Bronchial epithelial cell (primary cell): ENCODE results near the gene LAMA3. TPM values are rescaled to one million over a fixed set of nuclear protein-coding genes. Genes with fewer than 3 reads are reported as not detected.
A peak's percentile ranks its signal among the peaks of the same experiment; 100 is the strongest.

Source experiments
- DNase-seq: peaks from one replicate; pipeline ENCODE4 v3.0.0-alpha.2; 2010; ENCODE audit warnings: low read depth
- FAIRE-seq: peaks from 2 replicates; lab custom pipeline; 2011; peaks lifted over from hg19 to GRCh38; lab: Jason Lieb, UNC
- H3K27me3 ChIP-seq: 2 replicates; pipeline ENCODE4 v1.5.1; 2011; ENCODE audit warnings: low read length; ENCODE audit not compliant: control insufficient read depth, insufficient read depth
- H3K36me3 ChIP-seq: 2 replicates; pipeline ENCODE4 v1.5.1; 2011; ENCODE audit warnings: low read length; ENCODE audit not compliant: control insufficient read depth, insufficient read depth
- H3K4me3 ChIP-seq: 2 replicates; pipeline ENCODE4 v1.5.1; 2011; ENCODE audit warnings: mild to moderate bottlenecking, low read depth, low read length, control low read depth
- total RNA-seq: library from RNA; depleted of rRNA; stranded (reverse); fragments of >200 nt; gene quantifications from 2 replicates; pipeline ENCODE4 v1.2.1, GENCODE V29; 2014
- TF ChIP-seq, protein P1 (sequence below): IDR thresholded peaks from 2 replicates; pipeline ENCODE4 v1.5.1; 2011; ENCODE audit warnings: mild to moderate bottlenecking, moderate library complexity, low read length, control low read depth, inconsistent platforms; ENCODE audit not compliant: insufficient read depth, severe bottlenecking

LAMA3 gene
- total RNA-seq, 1 donor from 2014 or later: 531 TPM

DNA sequence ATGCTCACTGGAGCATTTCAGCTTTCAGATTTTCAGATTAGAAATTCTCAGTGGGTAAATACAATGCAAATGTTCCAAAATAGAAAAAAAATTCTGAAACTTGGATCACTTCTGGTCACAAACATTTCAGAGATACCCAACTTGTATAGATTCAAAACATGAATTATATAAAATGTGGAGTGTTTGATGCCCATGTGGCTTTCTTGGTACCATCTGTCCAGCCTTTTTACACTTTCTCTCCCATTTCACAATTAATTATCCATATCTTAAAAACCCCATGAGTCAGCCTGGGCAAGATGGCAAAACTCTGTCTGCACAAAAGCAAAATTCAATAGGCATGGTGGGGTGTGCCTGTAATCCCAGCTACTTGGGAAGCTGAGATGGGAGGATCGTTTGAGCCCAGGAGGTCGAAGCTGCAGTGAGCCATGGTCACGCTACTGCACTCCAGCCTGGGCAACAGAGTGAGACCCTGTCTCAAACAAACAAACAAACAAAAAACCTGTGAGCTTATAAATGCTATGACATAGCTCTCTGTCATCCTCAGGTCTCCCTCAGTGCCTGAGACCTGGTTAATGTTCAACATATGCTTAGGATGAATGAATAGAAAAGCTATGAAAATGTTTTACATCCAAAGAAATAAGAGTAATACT is 179.0 kb downstream of the LAMA3 start:
- Histone ChIP-seq H3K27me3 (no peaks in the 10 kb centered on the region), H3K4me3 (no peak overlapping the region), H3K36me3 (no peaks in the 10 kb centered on the region)
- TF ChIP-seq, protein P1, sequence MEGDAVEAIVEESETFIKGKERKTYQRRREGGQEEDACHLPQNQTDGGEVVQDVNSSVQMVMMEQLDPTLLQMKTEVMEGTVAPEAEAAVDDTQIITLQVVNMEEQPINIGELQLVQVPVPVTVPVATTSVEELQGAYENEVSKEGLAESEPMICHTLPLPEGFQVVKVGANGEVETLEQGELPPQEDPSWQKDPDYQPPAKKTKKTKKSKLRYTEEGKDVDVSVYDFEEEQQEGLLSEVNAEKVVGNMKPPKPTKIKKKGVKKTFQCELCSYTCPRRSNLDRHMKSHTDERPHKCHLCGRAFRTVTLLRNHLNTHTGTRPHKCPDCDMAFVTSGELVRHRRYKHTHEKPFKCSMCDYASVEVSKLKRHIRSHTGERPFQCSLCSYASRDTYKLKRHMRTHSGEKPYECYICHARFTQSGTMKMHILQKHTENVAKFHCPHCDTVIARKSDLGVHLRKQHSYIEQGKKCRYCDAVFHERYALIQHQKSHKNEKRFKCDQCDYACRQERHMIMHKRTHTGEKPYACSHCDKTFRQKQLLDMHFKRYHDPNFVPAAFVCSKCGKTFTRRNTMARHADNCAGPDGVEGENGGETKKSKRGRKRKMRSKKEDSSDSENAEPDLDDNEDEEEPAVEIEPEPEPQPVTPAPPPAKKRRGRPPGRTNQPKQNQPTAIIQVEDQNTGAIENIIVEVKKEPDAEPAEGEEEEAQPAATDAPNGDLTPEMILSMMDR: no peak
- DNase-seq (no peak), FAIRE-seq (no peak)

DNA sequence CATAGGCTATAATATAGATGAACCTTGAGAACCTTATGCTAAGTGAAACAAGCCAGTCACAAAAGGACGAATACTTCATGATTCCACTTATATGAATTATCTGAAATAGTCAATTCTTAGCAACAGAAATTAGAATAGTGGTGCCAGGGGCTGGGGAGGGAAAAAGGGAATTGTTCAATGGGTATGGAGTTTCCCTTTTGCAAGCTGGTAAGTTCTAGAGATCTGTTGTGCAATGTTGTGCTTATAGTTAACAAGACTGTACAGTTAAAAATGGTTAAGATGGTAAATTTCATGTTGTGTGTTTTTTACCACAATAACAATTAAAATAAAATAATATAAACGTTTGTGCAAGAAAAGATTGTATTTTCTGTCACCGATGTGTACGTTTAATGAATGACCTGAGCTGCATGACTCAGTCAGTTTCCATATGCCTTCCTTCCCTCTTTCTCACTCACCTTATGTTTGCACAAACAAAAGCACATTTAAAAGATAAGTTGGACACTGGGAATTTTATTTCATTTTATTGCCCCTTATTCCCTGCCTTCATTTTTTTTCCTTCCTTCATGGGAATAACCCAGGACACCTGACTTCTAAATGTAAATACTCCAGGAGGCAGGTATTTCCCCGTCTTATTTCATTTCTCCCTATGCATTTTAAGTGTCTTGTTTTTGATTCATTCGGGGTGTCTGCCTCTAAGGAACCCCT is 181.6 kb downstream of the LAMA3 start:
- Histone ChIP-seq H3K36me3 (no peaks in the 10 kb centered on the region), H3K27me3 (no peaks in the 10 kb centered on the region), H3K4me3 (no peak overlapping the region)
- peak; percentile 80 for DNase-seq
- TF ChIP-seq, protein P1: no peak
- no peak for FAIRE-seq

DNA sequence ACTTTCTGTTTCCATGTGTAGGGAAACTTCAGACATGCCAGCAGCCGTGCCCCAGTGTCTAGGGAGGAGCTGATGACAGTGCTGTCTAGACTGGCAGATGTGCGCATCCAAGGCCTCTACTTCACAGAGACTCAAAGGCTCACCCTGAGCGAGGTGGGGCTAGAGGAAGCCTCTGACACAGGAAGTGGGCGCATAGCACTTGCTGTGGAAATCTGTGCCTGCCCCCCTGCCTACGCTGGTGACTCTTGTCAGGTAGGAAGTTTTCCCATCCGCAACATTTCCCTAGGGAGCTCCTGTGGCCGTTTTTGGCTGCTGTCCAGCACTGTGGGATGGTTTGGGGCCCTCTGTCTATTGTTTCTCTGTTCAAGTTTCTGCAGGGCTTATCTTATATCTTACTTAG is 182.2 kb downstream of the LAMA3 start:
- FAIRE-seq: peak; percentile 23
- H3K36me3 ChIP-seq: no peaks in the 10 kb centered on the region
- H3K4me3 ChIP-seq: no peak overlapping the region
- TF ChIP-seq, protein P1: no peak
- no peaks in the 10 kb centered on the region for H3K27me3 ChIP-seq
- DNase-seq: peak; percentile 91

DNA sequence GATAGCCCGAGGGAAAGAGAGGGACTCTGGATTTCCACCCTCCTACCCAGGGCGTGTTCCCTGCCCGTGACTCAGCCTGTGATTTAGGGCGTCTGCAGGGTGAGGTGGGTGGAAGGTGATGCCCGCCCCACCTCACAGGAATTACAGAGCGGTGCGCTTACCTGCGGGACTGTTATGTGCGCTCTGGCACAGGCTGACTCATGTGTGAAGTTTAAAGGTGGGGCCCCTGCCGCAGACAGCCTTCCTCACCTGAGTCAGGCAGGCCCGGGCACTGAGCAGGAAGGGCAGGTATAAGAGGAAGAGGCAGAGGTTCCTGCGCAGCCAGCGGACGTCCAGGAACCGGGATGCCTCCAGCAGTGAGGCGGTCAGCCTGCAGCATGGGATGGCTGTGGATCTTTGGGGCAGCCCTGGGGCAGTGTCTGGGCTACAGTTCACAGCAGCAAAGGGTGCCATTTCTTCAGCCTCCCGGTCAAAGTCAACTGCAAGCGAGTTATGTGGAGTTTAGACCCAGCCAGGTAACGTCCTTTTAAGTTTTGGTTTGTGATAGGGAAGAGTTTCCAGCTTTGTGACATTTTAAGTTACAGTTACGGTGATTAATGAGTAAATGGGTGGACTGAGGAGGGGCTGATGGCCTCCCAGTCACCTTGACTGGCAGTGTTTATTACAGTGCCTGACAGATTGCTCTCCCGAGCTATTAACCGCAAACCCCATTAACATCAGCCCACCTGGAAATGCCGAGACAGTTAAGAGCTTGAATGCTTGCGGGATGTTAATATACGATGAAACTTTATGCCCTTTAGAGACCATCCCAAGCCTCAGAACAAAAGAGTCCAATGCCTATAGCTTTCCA is 183.7 kb downstream of the LAMA3 start:
- DNase-seq (peak; percentile 98), FAIRE-seq (peak; percentile 98)
- Histone ChIP-seq H3K27me3 (no peaks in the 10 kb centered on the region), H3K36me3 (peaks cover 4% of the 10 kb centered on the region), H3K4me3 (peak overlapping the region; percentile 61)
- TF ChIP-seq, protein P1: no peak

DNA sequence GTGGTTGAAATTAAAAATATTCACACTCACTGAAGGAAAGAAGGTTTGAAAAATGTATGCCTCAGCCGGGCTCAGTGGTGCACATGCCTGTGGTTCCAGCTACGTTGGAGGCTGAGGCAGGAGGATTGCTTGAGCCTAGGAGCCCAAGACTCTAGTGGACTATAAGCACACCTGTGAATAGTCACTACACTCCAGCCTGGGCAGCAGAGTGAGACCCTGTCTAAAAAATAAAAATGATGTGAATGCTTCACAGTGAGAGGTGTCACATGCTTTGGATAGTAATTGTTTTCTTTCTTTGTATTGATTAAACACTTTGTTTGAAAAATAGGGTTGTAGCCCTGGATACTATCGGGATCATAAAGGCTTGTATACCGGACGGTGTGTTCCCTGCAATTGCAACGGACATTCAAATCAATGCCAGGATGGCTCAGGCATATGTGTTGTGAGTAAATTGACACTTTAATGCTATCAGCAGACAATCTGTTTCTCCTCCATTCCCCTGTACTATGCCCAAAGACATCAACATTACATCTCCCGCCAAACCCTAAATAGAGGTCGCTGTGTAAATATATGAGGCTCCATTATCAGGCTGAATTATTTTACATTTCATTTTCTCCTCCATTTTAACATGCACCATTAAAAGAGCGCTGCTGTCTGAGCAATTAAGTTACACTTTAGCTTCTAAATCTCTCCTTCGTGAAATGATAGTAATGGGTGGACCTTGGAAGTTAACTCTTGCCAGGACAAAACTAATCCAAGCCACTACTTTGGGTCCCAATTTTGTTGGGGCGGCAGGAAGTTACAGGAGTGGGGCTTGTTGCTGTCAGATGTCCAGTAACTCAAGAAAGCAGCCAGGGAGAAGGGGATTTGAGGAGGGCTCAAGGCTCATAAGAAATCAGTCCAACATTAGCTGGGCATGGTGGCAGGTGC is 187.0 kb downstream of the LAMA3 start:
- FAIRE-seq (peak; percentile 43), DNase-seq (peak; percentile 18)
- Histone ChIP-seq H3K4me3 (no peak overlapping the region), H3K36me3 (peaks cover 10% of the 10 kb centered on the region), H3K27me3 (no peaks in the 10 kb centered on the region)
- TF ChIP-seq, protein P1: no peak
